Pancreas (tissue), 10 donors: Measurements from ENCODE around the gene PCLO. TPM values are rescaled to one million over a fixed set of nuclear protein-coding genes. Genes with fewer than 3 reads are reported as not detected.

Experiments
- ATAC-seq, 4 donors: fragments of 200-7000 bp; cut with Tn5 transposase; one replicate each; pipeline versions ENCODE4 v1.8.0 to v1.9.1; 2020; ENCODE audit warnings: mild to moderate bottlenecking in 4 of 4, moderate library complexity in 4 of 4
- DNase-seq, 6 donors: peaks; one replicate each; pipeline ENCODE4 v3.0.0-alpha.2; 2020
- FAIRE-seq: peaks from 2 replicates; lab custom pipeline; 2012; peaks lifted over from hg19 to GRCh38; lab: Jason Lieb, UNC
- H3K27ac ChIP-seq, 4 donors: fragments of 200-600 bp; sonication (generic); 1 replicate in 3 of 4; 2 replicates in 1 of 4; pipeline versions ENCODE4 v1.5.0 to v1.8.0; 2020
- H3K27me3 ChIP-seq, 4 donors: fragments of 200-600 bp; one replicate each; pipeline ENCODE4 v1.8.0; 2021
- H3K36me3 ChIP-seq, 3 donors: fragments of 200-600 bp; sonication (generic) in 1 of 3; one replicate each; pipeline versions ENCODE4 v1.5.0 to v1.8.0; 2020 to 2021
- H3K4me1 ChIP-seq, 3 donors: fragments of 200-600 bp; one replicate each; pipeline ENCODE4 v1.8.0; 2021
- H3K4me3 ChIP-seq, 4 donors: fragments of 200-600 bp; sonication (generic) in 2 of 4; one replicate each; pipeline versions ENCODE4 v1.5.0 to v1.8.0; 2020 to 2021
- H3K9me3 ChIP-seq, 4 donors: fragments of 200-600 bp; one replicate each; pipeline ENCODE4 v1.8.0; 2021
- WGBS, 2 donors: extraction: QIAGEN DNeasy Blood & Tissue Kit; methylation state at CpG; one replicate each; pipeline ENCODE4 v1.1.7; 2013; 5-methylcytosine and 5-hydroxymethylcytosine counted together
- intact Hi-C, 3 donors: fragments of 100-400 bp; cut with DNase I; formaldehyde crosslinking; loops; one replicate each; pipeline versions ENCODE4 v1.11.1 to v1.14.2; 2022
- polyA plus RNA-seq, 2 donors: library from polyadenylated mRNA; stranded (reverse); fragments of 200-250 nt; gene quantifications; one replicate each; pipeline ENCODE4 v1.2.3, GENCODE V29; 2013
- total RNA-seq, 6 donors: library from RNA; stranded (reverse); fragmentation: NEBNext Ultra II Directional in 4 of 6; extraction: Animal tissue kit (Norgen Biotek cat#: 25700) in 4 of 6; gene quantifications; one replicate each; pipeline versions ENCODE4 v1.2.1 to v1.2.4, GENCODE V29; 2021 to 2023
- TF ChIP-seq, protein P1 (sequence below), 4 donors: fragments of 200-600 bp; sonication (generic) in 3 of 4; IDR thresholded peaks; one replicate each; pipeline versions ENCODE4 v1.5.0 to v1.8.0; 2021; ENCODE audit warnings: antibody characterized with exemption in 4 of 4
- donor health status: healthy with polysubstance abuse.
- donor health status: DM: no; HTN: no; CAD: no; lungs with moderate emphysema.
- donor health status: DM: no; HTN: no; CAD: no.
- donor health status: control.
- donor health status: control.
- donor health status: Bipolar disorder and iron deficiency.
- donor health status: DM: yes; HTN: yes; CAD: no.
- donor health status: DM: no; HTN: no; CAD: no.
- donor health status: DM: no; HTN: no; CAD: no.
- donor health status: DM: yes; HTN: yes; CAD: no.

Gene PCLO
- total and polyA plus RNA-seq, 8 donors = 1.9 to 5.6 (median 4.6) TPM

DNA sequence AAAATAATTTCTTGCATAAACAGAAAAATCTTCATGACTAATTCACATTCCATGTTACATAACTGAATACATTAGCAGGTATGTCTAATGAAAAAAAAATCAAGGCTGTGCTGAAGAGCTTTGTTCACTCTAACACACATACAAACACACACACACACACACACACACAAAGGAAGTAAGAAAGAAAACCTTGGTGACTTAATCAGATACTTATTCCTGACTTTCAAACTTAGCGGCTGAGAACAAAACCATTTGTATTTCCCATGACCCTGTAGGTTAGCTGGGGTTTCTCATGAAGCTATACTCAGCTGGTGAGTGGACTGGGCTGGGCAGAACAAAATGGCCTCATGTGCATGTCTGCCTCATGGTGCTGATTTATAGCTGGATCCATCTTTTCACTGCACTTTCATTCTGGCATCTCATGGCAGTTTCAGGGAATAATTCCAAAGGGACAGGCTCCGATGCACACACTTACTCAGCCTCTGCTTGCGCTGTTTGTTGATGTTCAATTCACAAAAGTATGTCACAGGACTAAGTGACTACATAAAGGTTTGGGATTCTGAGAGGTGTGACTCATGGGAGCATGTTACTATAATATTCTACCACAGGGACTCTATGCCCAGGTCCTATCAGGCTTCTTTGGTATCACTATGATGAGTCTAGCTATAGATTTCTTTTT, 161.2 kb downstream of the PCLO start:
- no peak for ATAC-seq
- FAIRE-seq = no peak
- TF ChIP-seq, protein P1, sequence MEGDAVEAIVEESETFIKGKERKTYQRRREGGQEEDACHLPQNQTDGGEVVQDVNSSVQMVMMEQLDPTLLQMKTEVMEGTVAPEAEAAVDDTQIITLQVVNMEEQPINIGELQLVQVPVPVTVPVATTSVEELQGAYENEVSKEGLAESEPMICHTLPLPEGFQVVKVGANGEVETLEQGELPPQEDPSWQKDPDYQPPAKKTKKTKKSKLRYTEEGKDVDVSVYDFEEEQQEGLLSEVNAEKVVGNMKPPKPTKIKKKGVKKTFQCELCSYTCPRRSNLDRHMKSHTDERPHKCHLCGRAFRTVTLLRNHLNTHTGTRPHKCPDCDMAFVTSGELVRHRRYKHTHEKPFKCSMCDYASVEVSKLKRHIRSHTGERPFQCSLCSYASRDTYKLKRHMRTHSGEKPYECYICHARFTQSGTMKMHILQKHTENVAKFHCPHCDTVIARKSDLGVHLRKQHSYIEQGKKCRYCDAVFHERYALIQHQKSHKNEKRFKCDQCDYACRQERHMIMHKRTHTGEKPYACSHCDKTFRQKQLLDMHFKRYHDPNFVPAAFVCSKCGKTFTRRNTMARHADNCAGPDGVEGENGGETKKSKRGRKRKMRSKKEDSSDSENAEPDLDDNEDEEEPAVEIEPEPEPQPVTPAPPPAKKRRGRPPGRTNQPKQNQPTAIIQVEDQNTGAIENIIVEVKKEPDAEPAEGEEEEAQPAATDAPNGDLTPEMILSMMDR (IDR thresholded peaks at IDR 0.05) = no peak
- Histone ChIP-seq H3K36me3 (no peaks in the 10 kb centered on the region), H3K27ac (no peak overlapping the region), H3K9me3 (no peaks in the 10 kb centered on the region), H3K4me1 (no peaks in the 10 kb centered on the region), H3K4me3 (no peak overlapping the region), H3K27me3 (no peaks in the 10 kb centered on the region)
- WGBS, 2 donors = 94 to 99% methylated on average over 3 of the region's 3 CpGs
- intact Hi-C loops = no loop called here
- no peak for DNase-seq

DNA sequence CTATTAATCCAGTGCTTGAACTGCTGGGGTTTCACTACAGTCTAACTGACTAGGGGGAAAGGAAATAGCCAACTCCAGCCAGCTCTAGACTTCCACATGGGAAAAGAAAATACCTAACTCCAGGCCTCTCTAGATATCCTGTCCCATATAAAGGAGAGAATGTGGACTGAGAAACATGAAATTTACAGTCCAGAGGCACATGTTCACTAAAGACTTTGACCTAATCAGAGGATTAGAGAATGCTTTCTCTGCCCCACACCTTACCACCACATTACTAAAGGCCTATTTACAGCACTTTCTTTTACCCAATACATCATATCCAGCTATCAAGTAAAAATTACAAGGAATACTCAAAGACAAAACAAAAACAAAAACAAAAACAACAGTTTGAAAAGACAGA, 164.2 kb downstream of the PCLO start:
- no peaks in the 10 kb centered on the region for H3K36me3 ChIP-seq
- ATAC-seq (no peak), FAIRE-seq (no peak), DNase-seq (no peak)
- no peak overlapping the region for H3K4me3 ChIP-seq
- TF ChIP-seq, protein P1 (IDR thresholded peaks at IDR 0.05) = no peak
- no peaks in the 10 kb centered on the region for H3K4me1 ChIP-seq
- H3K9me3 ChIP-seq = no peaks in the 10 kb centered on the region
- H3K27ac ChIP-seq = no peak overlapping the region
- intact Hi-C loops = no loop called here
- H3K27me3 ChIP-seq = no peaks in the 10 kb centered on the region

DNA sequence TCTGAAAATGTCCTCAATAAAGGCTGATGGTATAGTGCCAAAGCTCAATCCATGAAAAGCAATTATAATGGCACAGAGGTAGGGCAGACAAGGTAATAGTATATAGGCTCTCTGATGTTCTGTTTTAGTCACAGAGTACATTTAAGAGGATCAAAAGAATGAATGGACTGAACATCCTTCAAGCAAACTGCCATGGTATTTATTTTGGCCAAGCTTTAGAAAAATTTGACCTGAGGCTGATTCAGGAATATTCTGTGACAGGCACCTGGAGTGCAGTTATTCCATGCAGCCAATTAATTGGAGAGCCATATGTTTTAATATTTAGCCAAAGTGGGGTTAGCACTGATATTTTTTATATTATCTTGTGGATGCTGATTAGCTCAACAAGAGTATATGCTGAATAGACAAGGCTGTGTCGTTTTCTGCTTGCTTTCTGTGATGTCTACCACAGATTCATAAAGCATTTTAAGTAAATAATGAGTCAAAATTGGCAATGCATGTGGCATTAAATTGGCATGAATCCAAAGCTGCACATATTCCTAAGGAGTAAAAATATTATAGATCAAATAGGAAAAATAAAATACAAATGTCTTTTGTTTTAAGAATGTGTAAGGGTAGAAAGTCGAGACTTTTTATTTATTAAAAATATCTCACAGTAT, 177.4 kb downstream of the PCLO start:
- Histone ChIP-seq H3K4me1 (no peaks in the 10 kb centered on the region), H3K27me3 (no peaks in the 10 kb centered on the region), H3K27ac (no peak overlapping the region), H3K9me3 (no peaks in the 10 kb centered on the region), H3K36me3 (no peaks in the 10 kb centered on the region), H3K4me3 (no peak overlapping the region)
- no peak for ATAC-seq
- no peak for FAIRE-seq
- TF ChIP-seq, protein P1 (IDR thresholded peaks at IDR 0.05) = no peak
- no peak for DNase-seq
- intact Hi-C loops = no loop called here
- WGBS, 2 donors = 42 to 43% methylated on average over 2 of the region's 2 CpGs

DNA sequence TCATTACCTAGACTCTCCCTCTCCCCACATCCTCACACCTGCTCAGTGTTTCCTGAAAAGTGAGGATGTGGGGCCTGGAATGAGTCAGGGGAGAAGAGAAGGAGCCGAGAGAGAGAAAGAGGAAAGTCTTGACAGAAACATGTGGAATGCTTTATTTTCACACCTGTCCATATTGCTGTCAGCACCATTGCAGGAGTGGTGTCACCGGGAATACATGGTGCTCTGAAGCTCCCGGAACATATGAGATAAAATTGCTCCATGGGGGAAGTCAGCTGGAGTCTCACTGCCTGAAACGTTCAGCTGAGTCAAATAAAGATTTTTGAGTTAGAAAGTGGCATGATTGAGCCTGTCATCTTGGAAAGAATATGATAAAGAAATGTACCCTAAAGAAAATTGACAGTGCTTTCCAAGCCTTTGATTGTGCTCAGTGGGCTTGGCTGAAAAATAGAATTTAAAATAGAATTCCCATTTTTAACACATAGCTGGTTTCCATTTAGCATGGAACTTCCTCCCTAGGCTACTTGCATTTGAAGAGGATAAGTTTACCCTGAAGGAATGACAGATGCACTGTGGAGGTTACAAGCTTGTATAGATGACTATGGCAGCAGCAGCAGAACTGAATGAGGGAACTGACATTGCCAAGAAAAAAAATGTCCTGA, 182.4 kb downstream of the PCLO start:
- Histone ChIP-seq H3K27me3 (no peaks in the 10 kb centered on the region), H3K4me3 (no peak overlapping the region), H3K4me1 (no peaks in the 10 kb centered on the region), H3K36me3 (no peaks in the 10 kb centered on the region), H3K27ac (no peak overlapping the region), H3K9me3 (no peaks in the 10 kb centered on the region)
- TF ChIP-seq, protein P1 (IDR thresholded peaks at IDR 0.05) = no peak
- no peak for ATAC-seq
- intact Hi-C loops = no loop called here
- WGBS, 2 donors = 78 to 82% methylated on average over 4 of the region's 4 CpGs
- DNase-seq = no peak
- FAIRE-seq = no peak
